Type B pancreatic cell (in vitro differentiated cells): ENCODE measurements around the gene CAPN15. TPM values are rescaled to one million over a fixed set of nuclear protein-coding genes. Genes with fewer than 3 reads are reported as not detected.

Experiments
- DNase-seq: peaks from one replicate; pipeline ENCODE4 v3.0.0; 2021; ENCODE audit warnings: mixed read lengths; ENCODE audit not compliant: unreplicated experiment; ENCODE audit errors: extremely low spot score
- H3K27ac Mint-ChIP-seq: 2 replicates; pipeline ENCODE4 v1.8.0; 2021; ENCODE audit warnings: mild to moderate bottlenecking, mixed read lengths
- H3K27me3 Mint-ChIP-seq: 2 replicates; pipeline ENCODE4 v1.8.0; 2021; ENCODE audit warnings: mixed read lengths
- H3K36me3 Mint-ChIP-seq: 2 replicates; pipeline ENCODE4 v1.8.0; 2021; ENCODE audit warnings: mixed read lengths
- H3K4me1 Mint-ChIP-seq: one replicate; pipeline ENCODE4 v1.8.0; 2021; ENCODE audit warnings: mixed read lengths; ENCODE audit not compliant: unreplicated experiment
- H3K4me3 Mint-ChIP-seq: 2 replicates; pipeline ENCODE4 v1.8.0; 2021; ENCODE audit warnings: mild to moderate bottlenecking, mixed read lengths
- H3K9me3 Mint-ChIP-seq: 2 replicates; pipeline ENCODE4 v1.8.0; 2021; ENCODE audit warnings: mixed read lengths
- CTCF ChIP-seq: fragments of 200-600 bp; sonication (generic); conservative IDR thresholded peaks from 2 replicates; pipeline ENCODE4 v1.5.0; 2021; ENCODE audit warnings: antibody characterized with exemption, mild to moderate bottlenecking
- total RNA-seq: library from RNA; stranded (reverse); gene quantifications from 2 replicates; pipeline ENCODE4 v1.2.1, GENCODE V29; 2021; ENCODE audit warnings: low replicate concordance

Gene CAPN15
- total RNA-seq, 1 donor from 2014 or later = 52.3 TPM

GRCh38 chr16:563072-563644 is 35.6 kb downstream of the CAPN15 start:
- H3K27ac Mint-ChIP-seq = no peak overlapping the region
- no peaks in the 10 kb centered on the region for H3K9me3 Mint-ChIP-seq
- no peak for TF ChIP-seq CTCF
- H3K4me1 Mint-ChIP-seq = peaks cover 6% of the 10 kb centered on the region
- peaks cover 22% of the 10 kb centered on the region for H3K27me3 Mint-ChIP-seq
- H3K4me3 Mint-ChIP-seq = no peak overlapping the region
- no peak for DNase-seq
- no peaks in the 10 kb centered on the region for H3K36me3 Mint-ChIP-seq

GRCh38 chr16:564690-565418 is 37.3 kb downstream of the CAPN15 start:
- Mint-ChIP-seq H3K27me3 (peaks cover 13% of the 10 kb centered on the region), H3K4me1 (peaks cover 12% of the 10 kb centered on the region), H3K27ac (no peak overlapping the region), H3K36me3 (no peaks in the 10 kb centered on the region), H3K4me3 (no peak overlapping the region), H3K9me3 (no peaks in the 10 kb centered on the region)
- no peak for TF ChIP-seq CTCF
- DNase-seq = no peak

- H3K4me3 Mint-ChIP-seq = peak overlapping the region; percentile 34
- H3K4me1 Mint-ChIP-seq = peaks cover 13% of the 10 kb centered on the region
- no peak overlapping the region for H3K27ac Mint-ChIP-seq
- H3K9me3 Mint-ChIP-seq = no peaks in the 10 kb centered on the region
- H3K36me3 Mint-ChIP-seq = no peaks in the 10 kb centered on the region
- TF ChIP-seq CTCF = no peak
- H3K27me3 Mint-ChIP-seq = peaks cover 13% of the 10 kb centered on the region
- DNase-seq = no peak
Observed at GRCh38 chr16:565419-566330, 38.2 kb downstream of the CAPN15 start.

- DNase-seq = no peak
- H3K4me1 Mint-ChIP-seq = peaks cover 24% of the 10 kb centered on the region
- no peaks in the 10 kb centered on the region for H3K9me3 Mint-ChIP-seq
- H3K36me3 Mint-ChIP-seq = no peaks in the 10 kb centered on the region
- H3K27me3 Mint-ChIP-seq = peaks cover 10% of the 10 kb centered on the region
- peak within 1 kb of the TSS; percentile 54 for H3K4me3 Mint-ChIP-seq
- TF ChIP-seq CTCF = no peak
- H3K27ac Mint-ChIP-seq = peak within 1 kb of the TSS; percentile 48
Observed at GRCh38 chr16:566475-567372, 39.2 kb downstream of the CAPN15 start, which contains the start of gene NHLRC4. TSS of gene NHLRC4 (plus strand) at chr16:567005. CDS start at chr16:568048, 1,043 bp downstream.
